Right cardiac atrium (tissue), 5 donors: ENCODE measurements around the gene TIMM10B. TPM values are rescaled to one million over a fixed set of nuclear protein-coding genes. Genes with fewer than 3 reads are reported as not detected.
A peak's percentile ranks its signal among the peaks of the same experiment; 100 is the strongest.

Experiments
- ATAC-seq, 2 donors: fragments of 200-7000 bp; cut with Tn5 transposase; one replicate each; pipeline versions ENCODE4 v1.8.0 to v1.9.1; 2020; ENCODE audit warnings: moderate library complexity in 2 of 2, mild to moderate bottlenecking in 1 of 2
- DNase-seq, 3 donors: peaks; one replicate each; pipeline ENCODE4 v3.0.0-alpha.2; 2020
- H3K27ac ChIP-seq: one replicate; pipeline ENCODE4 v1.5.1; 2013; ENCODE audit warnings: mild to moderate bottlenecking, low read length, control low read depth, moderate library complexity
- H3K27me3 ChIP-seq: one replicate; pipeline ENCODE4 v1.6.1; 2013; ENCODE audit not compliant: control insufficient read depth, insufficient read depth
- H3K4me1 ChIP-seq: one replicate; pipeline ENCODE4 v1.6.1; 2013; ENCODE audit warnings: low read length; ENCODE audit not compliant: control insufficient read depth, insufficient read depth
- H3K4me3 ChIP-seq: one replicate; pipeline ENCODE4 v1.5.1; 2013; ENCODE audit warnings: low read length, control low read depth
- H3K9me3 ChIP-seq: one replicate; pipeline ENCODE4 v1.6.1; 2013; ENCODE audit warnings: low read length; ENCODE audit not compliant: control insufficient read depth
- WGBS: extraction: QIAGEN DNeasy Blood & Tissue Kit; methylation state at CpG from one replicate; pipeline ENCODE4 v1.1.7; 2013; 5-methylcytosine and 5-hydroxymethylcytosine counted together
- intact Hi-C, 4 donors: fragments of 100-400 bp; cut with DNase I; formaldehyde crosslinking; loops; one replicate each; pipeline versions ENCODE4 v1.11.0 to v1.14.0; 2022 to 2023
- polyA plus RNA-seq: library from polyadenylated mRNA; stranded (reverse); fragments of 200-250 nt; gene quantifications from one replicate; pipeline ENCODE4 v1.2.3, GENCODE V29; 2013
- total RNA-seq, 4 donors: library from RNA; stranded (reverse); fragmentation: NEBNext Ultra II Directional; extraction: Animal tissue kit (Norgen Biotek cat#: 25700); gene quantifications; one replicate each; pipeline ENCODE4 v1.2.1, GENCODE V29; 2021
- donor health status: healthy with polysubstance abuse.
- donor health status: DM: no; HTN: yes; CAD: no.
- donor health status: DM: no; HTN: no; CAD: no.
- donor health status: DM: no; HTN: yes; CAD: no; lungs with severe emphysema.
- donor health status: DM: yes; HTN: yes; CAD: no.

The TIMM10B gene
- total and polyA plus RNA-seq, 5 donors, result 18.8 to 28.9 (median 24.7) TPM

- intact Hi-C loops, result no loop called here
- ATAC-seq (no peak), DNase-seq (no peak)
- Histone ChIP-seq H3K4me1 (peaks cover 15% of the 10 kb centered on the region), H3K9me3 (no peaks in the 10 kb centered on the region), H3K4me3 (peak overlapping the region; percentile 93), H3K27me3 (no peaks in the 10 kb centered on the region), H3K27ac (no peak overlapping the region)
- 24% methylated on average over 1 of the region's 1 CpG for WGBS
These were observed 8.4 kb upstream of the TIMM10B start for GRCh38 chr11:6472934-6473333.

GRCh38 chr11:6473451-6474412 is 7.6 kb upstream of the TIMM10B start, which contains the start of gene TRIM3:
Gene TRIM3, minus strand, starts transcription at chr11:6473941. Its CDS starts 8,246 bp downstream, at chr11:6465695.
- DNase-seq (peak; percentile 94 to 98 (median 98)), ATAC-seq (peak; percentile 89 to 92)
- Histone ChIP-seq H3K4me1 (peaks cover 15% of the 10 kb centered on the region), H3K27me3 (no peaks in the 10 kb centered on the region), H3K9me3 (no peaks in the 10 kb centered on the region), H3K4me3 (peak within 1 kb of the TSS; percentile 93), H3K27ac (peak within 1 kb of the TSS; percentile 98)
- intact Hi-C loops, result no loop called here
- WGBS, result under 1% methylated on average over 87 of the region's 87 CpGs

DNA sequence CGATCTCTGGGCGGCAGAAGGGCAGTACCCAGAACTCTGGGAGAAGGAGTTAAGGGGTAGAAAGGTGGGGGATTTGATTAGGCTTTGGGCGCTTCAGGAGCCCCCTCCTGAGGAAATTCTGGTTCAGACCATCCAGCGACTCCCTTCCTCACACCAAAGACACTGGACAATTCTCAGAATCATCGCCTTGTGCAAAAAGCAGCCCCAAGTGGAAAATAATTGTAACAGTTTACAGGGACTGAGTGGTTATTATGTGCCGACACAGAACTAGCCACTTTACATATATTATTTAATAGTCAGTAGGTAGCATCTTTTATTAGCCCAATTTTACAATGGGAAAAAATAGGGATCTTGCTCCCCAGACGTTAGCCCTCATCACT is 6.9 kb upstream of the TIMM10B start:
- Histone ChIP-seq H3K9me3 (no peaks in the 10 kb centered on the region), H3K27ac (peak overlapping the region; percentile 98), H3K4me1 (peaks cover 9% of the 10 kb centered on the region), H3K4me3 (peak overlapping the region; percentile 93), H3K27me3 (no peaks in the 10 kb centered on the region)
- intact Hi-C loops, result no loop called here
- WGBS, result 28% methylated on average over 7 of the region's 7 CpGs
- no peak for ATAC-seq
- DNase-seq, result no peak

DNA sequence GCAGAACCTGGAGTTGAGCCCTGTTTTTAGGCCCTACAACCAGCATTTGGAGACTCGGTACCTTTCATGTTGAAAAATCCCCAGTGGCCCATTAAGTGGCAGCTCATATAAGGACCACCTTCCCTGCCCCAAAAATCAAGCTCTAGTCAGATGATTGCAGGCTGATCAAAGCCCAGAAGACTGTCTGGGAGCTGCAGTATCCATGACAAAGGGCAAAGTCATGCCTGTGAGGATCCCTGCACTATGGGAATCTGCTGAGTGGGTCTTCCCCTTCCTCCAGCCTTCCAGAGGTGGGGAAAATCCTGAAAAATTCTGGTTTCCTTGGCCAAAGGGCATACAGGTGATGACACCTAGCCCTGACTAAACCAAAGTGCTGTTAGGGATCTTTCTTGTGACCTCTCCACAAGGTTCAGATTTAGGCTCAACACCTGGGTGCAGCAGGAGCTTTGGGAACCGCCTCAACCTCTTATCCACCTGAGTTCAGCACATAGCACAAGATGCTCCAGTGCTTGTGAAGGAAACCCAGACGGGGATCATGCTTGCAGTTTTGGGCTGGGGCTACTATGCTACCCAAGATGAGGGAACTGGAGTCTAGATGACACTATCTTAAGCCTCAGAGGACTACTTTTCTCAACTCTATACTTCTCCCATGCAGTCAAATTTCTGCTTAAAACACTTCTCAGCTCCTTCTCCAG is 6.3 kb upstream of the TIMM10B start:
- Histone ChIP-seq H3K27ac (peak overlapping the region; percentile 8), H3K4me3 (no peak overlapping the region), H3K27me3 (no peaks in the 10 kb centered on the region), H3K9me3 (no peaks in the 10 kb centered on the region), H3K4me1 (peaks cover 8% of the 10 kb centered on the region)
- intact Hi-C loops, result no loop called here
- 79% methylated on average over 3 of the region's 3 CpGs for WGBS
- DNase-seq, result no peak
- no peak for ATAC-seq

GRCh38 chr11:6475936-6476335 is 5.4 kb upstream of the TIMM10B start:
- no peak overlapping the region for H3K27ac ChIP-seq
- DNase-seq (no peak), ATAC-seq (no peak)
- no peak overlapping the region for H3K4me3 ChIP-seq
- intact Hi-C loops, result no loop called here
- H3K4me1 ChIP-seq, result peaks cover 8% of the 10 kb centered on the region
- WGBS, result 67% methylated on average over 5 of the region's 5 CpGs
- H3K27me3 ChIP-seq, result no peaks in the 10 kb centered on the region
- H3K9me3 ChIP-seq, result no peaks in the 10 kb centered on the region

GRCh38 chr11:6476571-6476970 is 4.7 kb upstream of the TIMM10B start:
- Histone ChIP-seq H3K4me3 (no peak overlapping the region), H3K27me3 (no peaks in the 10 kb centered on the region), H3K27ac (no peak overlapping the region), H3K4me1 (peaks cover 8% of the 10 kb centered on the region), H3K9me3 (no peaks in the 10 kb centered on the region)
- DNase-seq, result no peak
- no peak for ATAC-seq
- WGBS, result 90% methylated on average over 4 of the region's 4 CpGs
- intact Hi-C loops, result no loop called here

DNA sequence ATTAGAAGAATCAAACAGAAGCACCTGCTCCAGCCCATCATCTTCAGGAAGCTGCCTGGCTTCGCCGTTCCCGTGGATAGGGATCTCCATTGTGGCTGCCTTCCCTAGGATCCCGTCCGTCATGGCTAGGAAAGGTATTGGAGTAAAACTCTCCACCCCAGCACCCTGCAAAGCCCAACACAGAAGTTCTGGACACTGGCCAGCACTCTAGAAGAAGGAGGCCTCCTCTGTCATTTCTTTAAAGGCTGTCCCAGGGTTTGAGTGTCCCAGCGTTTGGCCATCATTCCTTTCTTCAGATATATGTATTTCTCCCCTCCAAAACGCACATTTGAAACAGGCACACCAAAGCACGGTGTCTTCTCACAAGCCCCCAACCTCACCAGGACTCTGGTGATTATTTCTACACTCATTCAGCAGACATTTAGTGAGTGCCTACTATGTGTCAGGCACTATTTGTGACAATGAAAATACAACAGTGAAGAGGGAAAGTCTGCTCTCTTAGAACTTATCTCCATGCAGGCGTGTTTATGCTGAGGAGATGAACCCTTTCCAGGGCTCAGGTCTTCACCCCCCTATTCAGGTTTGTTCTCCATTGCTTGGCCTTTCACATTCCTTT is 894 bp upstream of the TIMM10B start:
- peak overlapping the region; percentile 90 for H3K27ac ChIP-seq
- no peaks in the 10 kb centered on the region for H3K9me3 ChIP-seq
- peaks cover 2% of the 10 kb centered on the region for H3K4me1 ChIP-seq
- intact Hi-C loops, result no loop called here
- ATAC-seq (no peak), DNase-seq (no peak)
- peak overlapping the region; percentile 79 for H3K4me3 ChIP-seq
- 55% methylated on average over 9 of the region's 9 CpGs for WGBS
- H3K27me3 ChIP-seq, result no peaks in the 10 kb centered on the region

DNA sequence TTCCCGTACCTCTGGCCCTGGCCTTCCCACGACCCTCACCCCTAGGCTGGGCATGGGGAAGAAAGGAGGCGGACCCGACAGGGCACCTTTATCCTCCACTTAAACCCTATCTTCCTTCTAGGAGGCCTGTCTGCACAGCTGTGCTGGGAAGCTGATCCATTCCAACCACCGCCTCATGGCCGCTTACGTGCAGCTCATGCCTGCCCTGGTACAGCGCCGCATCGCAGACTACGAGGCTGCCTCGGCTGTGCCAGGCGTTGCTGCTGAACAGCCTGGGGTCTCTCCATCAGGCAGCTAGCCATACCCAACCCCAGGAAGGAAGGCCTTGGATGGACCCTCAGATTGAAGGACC is 599 bp downstream of the TIMM10B start:
- H3K4me3 ChIP-seq, result peak overlapping the region; percentile 92
- no peaks in the 10 kb centered on the region for H3K9me3 ChIP-seq
- no peaks in the 10 kb centered on the region for H3K27me3 ChIP-seq
- peak overlapping the region; percentile 92 for H3K27ac ChIP-seq
- no peak for DNase-seq
- peaks cover 2% of the 10 kb centered on the region for H3K4me1 ChIP-seq
- intact Hi-C loops, result no loop called here
- 5% methylated on average over 13 of the region's 13 CpGs for WGBS
- peak in 1 of 2 donors; percentile 14 for ATAC-seq

DNA sequence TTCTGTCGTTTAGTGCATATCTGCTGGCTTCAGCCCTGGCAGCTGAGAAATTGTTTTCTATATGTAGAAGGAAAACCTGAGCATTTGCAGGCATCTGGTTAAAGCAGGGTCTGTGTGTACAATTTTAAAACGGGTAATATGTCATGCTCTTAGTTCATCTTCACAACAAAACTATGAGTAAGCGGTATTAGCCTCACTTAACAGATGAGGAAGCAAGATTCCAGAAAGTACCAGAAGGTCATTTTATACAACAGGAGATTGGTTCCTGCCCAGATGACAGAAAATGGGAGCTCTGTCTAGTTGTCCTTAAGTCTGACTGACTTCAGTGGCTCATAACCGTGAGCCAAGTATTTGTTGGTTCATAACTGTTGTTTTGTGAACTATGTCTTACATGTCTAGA is 1.1 kb downstream of the TIMM10B start:
- Histone ChIP-seq H3K9me3 (no peaks in the 10 kb centered on the region), H3K27ac (peak overlapping the region; percentile 92), H3K27me3 (no peaks in the 10 kb centered on the region), H3K4me1 (peaks cover 2% of the 10 kb centered on the region), H3K4me3 (peak overlapping the region; percentile 92)
- WGBS, result 81% methylated on average over 4 of the region's 4 CpGs
- no peak for DNase-seq
- intact Hi-C loops, result no loop called here
- ATAC-seq, result no peak

DNA sequence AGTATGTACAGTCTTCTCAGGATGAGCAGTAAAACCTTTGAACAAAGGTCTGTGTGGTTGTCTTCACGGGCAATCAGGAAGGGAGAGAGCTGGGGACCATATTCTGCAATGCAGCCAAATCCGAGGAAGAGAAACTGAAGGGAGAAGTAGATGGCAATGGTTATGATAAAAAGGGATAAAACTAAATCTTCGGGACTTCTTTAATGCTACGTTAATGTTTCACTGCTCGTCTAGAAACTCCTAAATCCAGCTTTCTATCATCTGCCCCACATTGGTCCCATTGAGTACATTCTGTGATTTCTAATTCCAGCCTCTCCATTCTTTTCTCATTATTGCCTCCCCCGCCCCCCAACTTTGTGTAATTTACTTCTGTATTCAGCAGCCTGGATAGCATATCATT is 1.7 kb downstream of the TIMM10B start:
- no peaks in the 10 kb centered on the region for H3K27me3 ChIP-seq
- H3K9me3 ChIP-seq, result no peaks in the 10 kb centered on the region
- H3K4me3 ChIP-seq, result no peak overlapping the region
- ATAC-seq (no peak), DNase-seq (no peak)
- H3K4me1 ChIP-seq, result peaks cover 2% of the 10 kb centered on the region
- intact Hi-C loops, result no loop called here
- H3K27ac ChIP-seq, result no peak overlapping the region
- 85% methylated on average over 6 of the region's 6 CpGs for WGBS

DNA sequence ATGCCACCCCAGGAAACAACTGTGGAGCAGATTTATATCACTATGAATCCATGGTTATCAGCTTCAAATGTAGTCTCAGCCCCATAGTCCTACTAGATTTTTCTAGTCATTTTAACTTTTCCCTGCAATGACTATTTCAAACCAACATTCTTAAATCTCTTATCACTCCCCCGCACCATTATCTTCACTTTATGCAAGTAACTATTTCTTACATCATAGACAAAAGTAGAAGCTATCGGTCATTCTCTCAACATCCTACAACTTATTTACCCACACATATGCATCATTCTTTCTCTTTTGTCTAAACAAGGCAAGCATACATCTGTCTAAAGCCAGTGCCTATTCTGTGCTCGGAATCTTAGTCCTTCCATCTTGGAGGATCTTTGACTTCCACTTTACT is 4.4 kb downstream of the TIMM10B start:
- ATAC-seq (no peak), DNase-seq (no peak)
- Histone ChIP-seq H3K27ac (no peak overlapping the region), H3K4me3 (no peak overlapping the region), H3K4me1 (peaks cover 2% of the 10 kb centered on the region), H3K27me3 (no peaks in the 10 kb centered on the region), H3K9me3 (no peaks in the 10 kb centered on the region)
- 79% methylated on average over 3 of the region's 3 CpGs for WGBS
- intact Hi-C loops, result no loop called here
